Adipocyte (in vitro differentiated cells): ENCODE measurements around the gene CPLANE2.
A peak's percentile ranks its signal among the peaks of the same experiment; 100 is the strongest.
"Not testable (repeated sequence)": the region's sequence is repeated elsewhere in the genome, so short reads cannot be mapped to it uniquely, and the experiment has no call there.

Experiments used
- DNase-seq: peaks from one replicate; pipeline ENCODE4 v3.0.0-alpha.2; 2015; ENCODE audit warnings: low read depth
- H3K27me3 ChIP-seq: replicated peaks from 2 replicates; pipeline ENCODE4 v1.7.0; 2013; ENCODE audit warnings: mild to moderate bottlenecking, low read length, moderate library complexity; ENCODE audit not compliant: control insufficient read depth, insufficient read depth
- H3K36me3 ChIP-seq: 2 replicates; pipeline ENCODE4 v1.7.0; 2013; ENCODE audit warnings: low read length, mild to moderate bottlenecking, moderate library complexity; ENCODE audit not compliant: control insufficient read depth, insufficient read depth, severe bottlenecking
- H3K4me1 ChIP-seq: 2 replicates; pipeline ENCODE4 v1.7.0; 2013; ENCODE audit warnings: mild to moderate bottlenecking, low read length, moderate library complexity; ENCODE audit not compliant: control insufficient read depth, insufficient read depth
- H3K4me3 ChIP-seq: 2 replicates; pipeline ENCODE4 v1.7.0; 2013; ENCODE audit warnings: mild to moderate bottlenecking, low read length, moderate library complexity
- H3K9ac ChIP-seq: 2 replicates; pipeline ENCODE4 v1.7.0; 2013; ENCODE audit warnings: mild to moderate bottlenecking, low read length, moderate library complexity
- H3K9me3 ChIP-seq: 2 replicates; pipeline ENCODE4 v1.7.0; 2013; ENCODE audit warnings: mild to moderate bottlenecking, low read length, moderate library complexity; ENCODE audit not compliant: control insufficient read depth

Gene CPLANE2

GRCh38 chr1:16248007-16248436 is 11.0 kb upstream of the CPLANE2 start:
- Histone ChIP-seq H3K4me1 (peaks cover 36% of the 10 kb centered on the region), H3K27me3 (no peaks in the 10 kb centered on the region), H3K36me3 (peaks cover 26% of the 10 kb centered on the region), H3K4me3 (no peak overlapping the region), H3K9me3 (no peaks in the 10 kb centered on the region), H3K9ac (no peak overlapping the region)
- DNase-seq = no peak

- H3K27me3 ChIP-seq = no peaks in the 10 kb centered on the region
- peaks cover 34% of the 10 kb centered on the region for H3K4me1 ChIP-seq
- H3K4me3 ChIP-seq = no peak overlapping the region
- H3K9ac ChIP-seq = no peak overlapping the region
- DNase-seq = no peak
- H3K36me3 ChIP-seq = peaks cover 25% of the 10 kb centered on the region
- H3K9me3 ChIP-seq = no peaks in the 10 kb centered on the region
Measured at GRCh38 chr1:16247441-16247840, 10.5 kb upstream of the CPLANE2 start.

GRCh38 chr1:16246961-16247360 is 10.0 kb upstream of the CPLANE2 start:
- Histone ChIP-seq H3K9me3 (no peaks in the 10 kb centered on the region), H3K4me3 (no peak overlapping the region), H3K4me1 (peaks cover 34% of the 10 kb centered on the region), H3K36me3 (peaks cover 21% of the 10 kb centered on the region), H3K9ac (no peak overlapping the region), H3K27me3 (no peaks in the 10 kb centered on the region)
- DNase-seq = no peak

- H3K9me3 ChIP-seq, H3K4me3 ChIP-seq, H3K27me3 ChIP-seq, DNase-seq, H3K9ac ChIP-seq: not testable (repeated sequence)
- Histone ChIP-seq H3K36me3 (peaks cover 13% of the 10 kb centered on the region), H3K4me1 (peaks cover 34% of the 10 kb centered on the region)
Measured at GRCh38 chr1:16246239-16246638, 9.3 kb upstream of the CPLANE2 start.

DNA sequence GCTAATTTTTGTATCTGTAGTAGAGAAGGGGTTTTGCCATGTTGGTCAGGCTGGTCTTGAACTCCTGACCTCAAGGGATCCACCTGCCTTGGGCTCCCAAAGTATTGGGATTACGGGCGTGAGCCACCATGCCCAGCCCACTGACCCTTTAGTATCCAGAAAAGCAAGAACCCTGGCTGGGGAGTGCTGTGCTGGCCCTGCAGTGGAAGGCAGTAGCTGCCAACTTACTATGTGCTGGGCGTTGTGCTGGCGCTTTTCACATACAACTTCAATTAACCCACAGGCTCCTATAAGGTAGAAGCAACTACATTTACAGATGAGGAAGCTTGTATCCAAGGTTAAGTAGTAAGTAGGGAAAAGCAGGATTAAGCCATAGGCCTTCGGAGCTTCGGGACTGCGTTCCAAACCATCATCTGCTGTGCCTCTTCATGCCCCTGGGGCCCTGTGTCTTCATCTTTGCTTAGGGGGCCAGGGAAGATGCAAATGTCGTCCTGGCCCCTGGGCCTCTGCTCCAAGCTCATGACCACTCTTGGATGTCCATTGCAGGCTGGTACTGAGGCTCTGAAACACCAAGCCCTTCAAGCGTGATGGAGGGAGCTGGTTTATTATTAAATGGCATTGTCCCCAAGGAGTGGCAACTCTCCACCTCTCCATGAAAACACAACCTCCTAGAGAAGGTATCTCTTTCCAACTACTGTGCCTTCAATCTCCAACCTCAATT is 8.7 kb upstream of the CPLANE2 start:
- peaks cover 7% of the 10 kb centered on the region for H3K36me3 ChIP-seq
- H3K27me3 ChIP-seq = no peaks in the 10 kb centered on the region
- no peak for DNase-seq
- H3K9me3 ChIP-seq = no peaks in the 10 kb centered on the region
- peaks cover 30% of the 10 kb centered on the region for H3K4me1 ChIP-seq
- no peak overlapping the region for H3K4me3 ChIP-seq
- H3K9ac ChIP-seq = no peak overlapping the region

DNA sequence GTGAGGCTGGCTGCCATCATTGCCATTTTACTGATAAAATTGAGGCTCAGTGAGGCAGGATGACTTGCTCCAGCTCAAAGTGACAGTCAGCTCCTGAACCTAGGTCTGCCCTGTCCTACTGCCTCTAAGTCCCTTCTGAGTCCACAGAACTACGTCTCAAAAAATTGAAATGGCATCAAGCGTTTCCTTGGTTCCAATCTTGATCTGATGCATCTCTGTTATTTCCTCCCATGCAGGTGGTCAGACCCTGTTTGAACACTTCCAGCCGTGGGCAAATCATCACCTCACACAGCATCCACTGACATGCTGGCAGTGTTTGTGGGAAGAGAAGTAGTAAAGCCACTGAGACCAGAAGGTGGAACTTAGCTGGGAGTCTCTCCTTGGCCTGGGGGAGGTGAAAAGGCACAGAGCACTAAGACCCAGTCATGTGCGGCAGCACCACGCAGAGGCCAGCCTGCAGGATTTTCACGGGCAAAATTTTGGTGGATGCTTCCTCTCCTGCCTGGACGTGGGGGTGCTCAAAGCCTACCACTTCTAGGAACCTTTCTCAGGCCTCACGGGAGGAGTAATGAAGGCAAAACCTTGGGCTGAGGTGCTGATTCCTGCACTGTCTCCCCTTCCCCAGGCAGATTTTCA is 7.8 kb upstream of the CPLANE2 start:
- peaks cover 24% of the 10 kb centered on the region for H3K4me1 ChIP-seq
- H3K9ac ChIP-seq = no peak overlapping the region
- H3K27me3 ChIP-seq = no peaks in the 10 kb centered on the region
- no peak for DNase-seq
- no peaks in the 10 kb centered on the region for H3K9me3 ChIP-seq
- peaks cover 6% of the 10 kb centered on the region for H3K36me3 ChIP-seq
- no peak overlapping the region for H3K4me3 ChIP-seq

- DNase-seq = peak; percentile 91
Measured at GRCh38 chr1:16243936-16244649, 7.1 kb upstream of the CPLANE2 start.

GRCh38 chr1:16243215-16243610 is 6.2 kb upstream of the CPLANE2 start:
- Histone ChIP-seq H3K27me3 (no peaks in the 10 kb centered on the region), H3K4me3 (no peak overlapping the region), H3K36me3 (peaks cover 6% of the 10 kb centered on the region), H3K4me1 (peaks cover 8% of the 10 kb centered on the region), H3K9ac (no peak overlapping the region), H3K9me3 (no peaks in the 10 kb centered on the region)
- DNase-seq = no peak

More at GRCh38 chr1:16243936-16244649, 7.1 kb upstream of the CPLANE2 start:
- Histone ChIP-seq H3K9me3 (no peaks in the 10 kb centered on the region), H3K36me3 (peaks cover 6% of the 10 kb centered on the region), H3K4me3 (no peak overlapping the region), H3K27me3 (no peaks in the 10 kb centered on the region), H3K9ac (peak overlapping the region; percentile 9), H3K4me1 (peaks cover 17% of the 10 kb centered on the region)

DNA sequence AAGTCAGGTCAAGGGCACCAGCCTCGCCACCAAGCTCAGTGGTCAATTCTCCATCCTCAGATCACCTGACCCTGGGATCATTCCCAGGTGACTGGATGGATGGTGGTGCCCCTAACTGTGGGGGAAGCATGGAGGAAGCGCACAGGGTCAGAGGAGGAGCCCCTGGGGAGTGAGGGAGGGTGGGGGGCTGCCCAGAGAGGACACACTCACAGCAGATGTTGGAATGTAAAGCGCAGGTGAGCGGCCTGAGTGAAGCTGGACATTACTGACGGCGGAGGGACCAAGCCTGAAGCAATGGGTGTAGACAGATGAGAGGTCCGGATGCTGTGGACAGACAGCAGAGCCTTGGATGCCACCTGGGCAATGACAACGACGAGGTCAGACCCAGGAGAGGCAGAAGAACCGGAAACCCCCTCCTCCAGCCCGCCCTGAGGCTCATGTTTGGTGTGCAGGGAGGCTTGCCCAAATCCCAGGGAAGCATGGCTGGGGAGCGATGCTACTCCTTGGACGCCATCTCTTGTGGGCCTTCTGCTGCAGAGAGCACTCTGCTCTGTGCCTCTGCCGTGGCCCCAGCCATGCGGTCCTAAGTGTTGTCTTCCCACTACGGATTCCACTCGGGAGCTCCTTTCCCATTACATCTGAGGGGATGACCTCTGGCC is 5.7 kb upstream of the CPLANE2 start:
- H3K27me3 ChIP-seq = no peaks in the 10 kb centered on the region
- no peaks in the 10 kb centered on the region for H3K9me3 ChIP-seq
- H3K36me3 ChIP-seq = peaks cover 6% of the 10 kb centered on the region
- no peak overlapping the region for H3K4me3 ChIP-seq
- H3K9ac ChIP-seq = no peak overlapping the region
- H3K4me1 ChIP-seq = peaks cover 6% of the 10 kb centered on the region
- no peak for DNase-seq

- DNase-seq = no peak
- Histone ChIP-seq H3K27me3 (no peaks in the 10 kb centered on the region), H3K9ac (no peak overlapping the region), H3K9me3 (no peaks in the 10 kb centered on the region), H3K4me1 (peaks cover 15% of the 10 kb centered on the region), H3K36me3 (no peaks in the 10 kb centered on the region), H3K4me3 (no peak overlapping the region)
Measured at GRCh38 chr1:16241221-16241708, 4.3 kb upstream of the CPLANE2 start.

DNA sequence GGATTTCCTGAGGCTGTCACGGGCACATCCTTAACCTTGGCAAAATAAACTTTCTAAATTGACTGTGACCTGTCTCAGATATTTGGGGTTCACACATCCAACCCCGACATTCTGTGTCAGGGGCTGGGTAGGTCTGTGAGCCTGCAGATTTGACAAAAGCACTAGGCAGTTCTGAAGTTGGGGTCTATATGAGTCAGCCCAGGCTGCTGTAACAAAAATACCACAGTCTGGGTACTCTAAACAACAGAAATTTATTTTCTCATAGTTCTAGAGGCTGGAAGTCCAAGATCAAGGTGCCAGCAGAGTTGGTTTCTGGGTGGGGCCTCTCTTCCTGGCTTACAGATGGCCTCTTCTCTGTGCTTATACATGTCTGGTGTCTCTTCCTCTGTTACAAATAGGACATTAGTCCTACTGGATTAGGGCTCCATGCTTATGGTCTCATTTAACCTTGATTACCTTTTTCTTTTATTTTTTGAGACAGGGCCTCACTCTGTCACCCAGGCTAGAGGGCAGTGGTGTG is 3.0 kb upstream of the CPLANE2 start:
- Histone ChIP-seq H3K9ac (no peak overlapping the region), H3K4me1 (peaks cover 18% of the 10 kb centered on the region), H3K4me3 (no peak overlapping the region), H3K9me3 (no peaks in the 10 kb centered on the region), H3K27me3 (no peaks in the 10 kb centered on the region), H3K36me3 (no peaks in the 10 kb centered on the region)
- DNase-seq = no peak
